ENCODE measurements around the gene IQGAP2. TPM values are rescaled to one million over a fixed set of nuclear protein-coding genes. Genes with fewer than 3 reads are reported as not detected.

IQGAP2 gene
- total RNA-seq, 1 donor from 2014 or later = 14.2 TPM

DNA sequence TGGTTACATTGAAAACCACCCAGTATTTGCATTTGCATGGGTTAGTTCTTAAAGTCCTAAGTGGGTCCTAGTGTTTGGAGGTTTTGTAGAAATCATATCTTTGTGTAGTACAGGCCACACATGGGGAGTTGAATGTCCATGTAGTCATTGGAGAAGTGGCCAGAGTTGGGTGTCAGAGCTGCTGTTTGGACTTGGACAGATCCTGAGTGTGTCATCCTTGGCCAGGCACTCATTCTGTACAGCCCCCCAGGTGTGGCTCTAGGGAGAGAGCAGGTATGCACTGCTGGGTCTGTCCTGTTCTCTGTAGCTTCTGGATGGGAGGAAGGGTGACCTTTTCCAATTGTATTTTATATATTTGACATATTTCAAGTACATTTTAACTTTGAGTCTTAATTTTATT, 82.4 kb downstream of the IQGAP2 start:
- H3K4me3 Mint-ChIP-seq = no peak overlapping the region
- no peak overlapping the region for H3K27ac Mint-ChIP-seq (ENCODE audit: unreplicated experiment)
- DNase-seq (ENCODE audit: low read depth, low spot score) = no peak
- H3K27me3 Mint-ChIP-seq (ENCODE audit: low read depth) = no peaks in the 10 kb centered on the region
- no peaks in the 10 kb centered on the region for H3K9me3 Mint-ChIP-seq
- H3K4me1 Mint-ChIP-seq = peaks cover 32% of the 10 kb centered on the region
- TF ChIP-seq, protein P1, sequence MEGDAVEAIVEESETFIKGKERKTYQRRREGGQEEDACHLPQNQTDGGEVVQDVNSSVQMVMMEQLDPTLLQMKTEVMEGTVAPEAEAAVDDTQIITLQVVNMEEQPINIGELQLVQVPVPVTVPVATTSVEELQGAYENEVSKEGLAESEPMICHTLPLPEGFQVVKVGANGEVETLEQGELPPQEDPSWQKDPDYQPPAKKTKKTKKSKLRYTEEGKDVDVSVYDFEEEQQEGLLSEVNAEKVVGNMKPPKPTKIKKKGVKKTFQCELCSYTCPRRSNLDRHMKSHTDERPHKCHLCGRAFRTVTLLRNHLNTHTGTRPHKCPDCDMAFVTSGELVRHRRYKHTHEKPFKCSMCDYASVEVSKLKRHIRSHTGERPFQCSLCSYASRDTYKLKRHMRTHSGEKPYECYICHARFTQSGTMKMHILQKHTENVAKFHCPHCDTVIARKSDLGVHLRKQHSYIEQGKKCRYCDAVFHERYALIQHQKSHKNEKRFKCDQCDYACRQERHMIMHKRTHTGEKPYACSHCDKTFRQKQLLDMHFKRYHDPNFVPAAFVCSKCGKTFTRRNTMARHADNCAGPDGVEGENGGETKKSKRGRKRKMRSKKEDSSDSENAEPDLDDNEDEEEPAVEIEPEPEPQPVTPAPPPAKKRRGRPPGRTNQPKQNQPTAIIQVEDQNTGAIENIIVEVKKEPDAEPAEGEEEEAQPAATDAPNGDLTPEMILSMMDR (conservative IDR thresholded peaks at IDR 0.05) = no peak
- H3K36me3 Mint-ChIP-seq (ENCODE audit: low read depth) = no peaks in the 10 kb centered on the region

DNA sequence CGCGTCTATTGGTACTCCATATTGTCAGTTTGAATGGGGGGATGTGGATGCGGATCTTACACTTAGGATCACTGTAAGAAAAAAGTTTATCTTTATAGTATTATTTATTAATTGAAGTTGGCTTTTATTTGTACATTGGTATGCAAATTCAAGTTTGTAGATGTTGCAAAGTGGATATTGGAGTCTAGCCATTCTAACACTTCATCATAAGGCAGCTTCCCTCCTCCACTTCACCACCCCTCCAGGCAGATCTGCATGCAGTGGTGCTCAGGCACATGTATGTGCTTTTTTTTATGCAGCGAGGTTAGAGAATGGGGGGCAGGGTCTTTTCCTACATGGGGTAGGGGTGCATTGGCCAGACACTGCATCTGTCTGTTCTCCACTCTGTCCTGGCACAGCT, 84.3 kb downstream of the IQGAP2 start:
- no peak overlapping the region for H3K27ac Mint-ChIP-seq (ENCODE audit: unreplicated experiment)
- no peaks in the 10 kb centered on the region for H3K27me3 Mint-ChIP-seq (ENCODE audit: low read depth)
- no peaks in the 10 kb centered on the region for H3K36me3 Mint-ChIP-seq (ENCODE audit: low read depth)
- no peaks in the 10 kb centered on the region for H3K9me3 Mint-ChIP-seq
- H3K4me3 Mint-ChIP-seq = no peak overlapping the region
- TF ChIP-seq, protein P1 (conservative IDR thresholded peaks at IDR 0.05) = no peak
- H3K4me1 Mint-ChIP-seq = peaks cover 40% of the 10 kb centered on the region
- DNase-seq (ENCODE audit: low read depth, low spot score) = no peak

DNA sequence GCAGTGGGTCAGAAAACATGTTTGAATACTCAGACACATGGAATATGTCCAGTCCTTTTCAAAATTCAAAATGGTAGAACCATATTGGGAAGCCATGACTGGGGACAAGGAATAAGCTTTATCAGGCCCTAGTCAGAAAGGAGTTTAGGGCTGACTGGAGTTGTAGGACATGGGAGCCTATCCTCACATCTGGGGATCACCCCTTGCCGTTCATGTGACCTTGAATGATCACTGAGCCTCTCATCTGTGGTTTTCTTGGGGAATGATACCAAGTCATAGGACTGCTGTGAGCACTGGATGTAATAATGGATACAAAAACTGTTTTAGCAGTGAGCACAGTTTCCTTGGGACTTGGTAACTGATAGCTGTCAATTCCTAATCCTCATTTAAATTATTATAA, 84.7 kb downstream of the IQGAP2 start:
- Mint-ChIP-seq H3K27ac (ENCODE audit: unreplicated experiment) (no peak overlapping the region), H3K4me1 (peaks cover 44% of the 10 kb centered on the region), H3K4me3 (no peak overlapping the region), H3K27me3 (ENCODE audit: low read depth) (no peaks in the 10 kb centered on the region), H3K9me3 (no peaks in the 10 kb centered on the region), H3K36me3 (ENCODE audit: low read depth) (no peaks in the 10 kb centered on the region)
- TF ChIP-seq, protein P1 (conservative IDR thresholded peaks at IDR 0.05) = no peak
- DNase-seq (ENCODE audit: low read depth, low spot score) = no peak

DNA sequence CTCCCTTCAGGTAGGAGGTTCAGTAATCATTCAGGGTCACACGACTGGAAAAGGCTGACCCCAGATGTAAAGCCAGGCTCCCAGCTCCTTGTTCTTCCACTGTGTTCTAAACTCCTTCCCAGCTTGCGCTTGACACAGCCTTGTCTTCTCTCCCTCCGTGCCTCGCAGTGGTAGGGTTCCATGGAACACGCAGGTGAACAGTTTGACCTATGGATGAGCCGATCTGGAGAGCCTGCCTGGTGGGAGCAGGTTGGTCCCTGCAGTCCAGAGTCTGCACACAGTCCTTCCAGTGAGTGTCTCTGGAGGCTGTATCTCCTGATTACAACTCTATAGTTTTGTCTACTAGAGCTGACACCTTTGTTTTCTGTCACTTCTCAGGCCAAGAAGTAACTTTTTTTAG, 85.9 kb downstream of the IQGAP2 start:
- H3K36me3 Mint-ChIP-seq (ENCODE audit: low read depth) = no peaks in the 10 kb centered on the region
- DNase-seq (ENCODE audit: low read depth, low spot score) = no peak
- H3K4me1 Mint-ChIP-seq = peaks cover 39% of the 10 kb centered on the region
- H3K9me3 Mint-ChIP-seq = no peaks in the 10 kb centered on the region
- H3K4me3 Mint-ChIP-seq = no peak overlapping the region
- TF ChIP-seq, protein P1 (conservative IDR thresholded peaks at IDR 0.05) = no peak
- H3K27ac Mint-ChIP-seq (ENCODE audit: unreplicated experiment) = no peak overlapping the region
- no peaks in the 10 kb centered on the region for H3K27me3 Mint-ChIP-seq (ENCODE audit: low read depth)

DNA sequence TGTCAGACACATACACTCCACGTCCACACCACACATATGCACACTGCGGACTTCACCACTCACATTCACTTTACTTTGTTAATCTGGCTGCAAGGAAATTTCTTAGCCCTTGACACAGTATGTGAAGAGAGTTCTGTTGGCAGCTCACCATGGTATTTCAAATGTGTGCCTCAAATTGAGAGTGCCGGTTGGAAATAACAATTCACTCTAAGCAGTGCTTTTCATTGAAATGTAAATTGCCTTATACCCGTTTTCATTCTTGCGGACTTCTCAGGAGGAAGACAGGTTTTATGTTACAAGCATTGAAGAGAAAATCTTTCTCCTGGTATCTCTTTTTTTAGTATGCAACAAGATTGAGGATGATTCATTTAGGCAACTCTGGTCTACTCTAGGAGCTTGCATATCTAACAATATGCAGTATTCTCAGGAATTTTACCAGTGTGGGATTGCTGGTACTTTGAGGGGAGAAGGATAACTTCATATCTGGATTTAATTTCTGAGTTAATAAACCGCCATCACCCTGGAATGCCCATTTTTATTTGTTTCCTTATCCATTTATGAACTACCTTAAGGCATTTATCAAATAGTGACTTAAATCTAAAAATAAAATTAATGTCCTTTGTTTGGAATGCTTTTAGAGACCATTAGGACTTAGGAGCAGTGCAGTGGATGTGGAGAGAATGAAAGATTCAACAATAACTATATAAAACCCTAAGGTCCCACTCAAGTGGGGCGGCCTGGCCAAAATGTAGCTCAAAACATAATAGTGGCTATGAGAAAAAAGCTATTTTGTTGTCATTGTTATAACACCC, 87.0 kb downstream of the IQGAP2 start:
- Mint-ChIP-seq H3K9me3 (no peaks in the 10 kb centered on the region), H3K36me3 (ENCODE audit: low read depth) (no peaks in the 10 kb centered on the region), H3K27ac (ENCODE audit: unreplicated experiment) (peak overlapping the region; percentile 63), H3K4me1 (peaks cover 37% of the 10 kb centered on the region), H3K27me3 (ENCODE audit: low read depth) (no peaks in the 10 kb centered on the region), H3K4me3 (peak overlapping the region; percentile 17)
- TF ChIP-seq, protein P1 (conservative IDR thresholded peaks at IDR 0.05) = no peak
- DNase-seq (ENCODE audit: low read depth, low spot score) = no peak

Data from neural crest cell (in vitro differentiated cells).